Effector CD4-positive, alpha-beta T cell (primary cell): ENCODE measurements around the gene NCBP3.

Source experiments
- DNase-seq: peaks from one replicate; pipeline ENCODE4 v3.0.0-alpha.2; 2020
- total RNA-seq: gene quantifications from one replicate; lab custom pipeline; 2026; lab: John Stamatoyannopoulos, UW

Gene NCBP3, protein sequence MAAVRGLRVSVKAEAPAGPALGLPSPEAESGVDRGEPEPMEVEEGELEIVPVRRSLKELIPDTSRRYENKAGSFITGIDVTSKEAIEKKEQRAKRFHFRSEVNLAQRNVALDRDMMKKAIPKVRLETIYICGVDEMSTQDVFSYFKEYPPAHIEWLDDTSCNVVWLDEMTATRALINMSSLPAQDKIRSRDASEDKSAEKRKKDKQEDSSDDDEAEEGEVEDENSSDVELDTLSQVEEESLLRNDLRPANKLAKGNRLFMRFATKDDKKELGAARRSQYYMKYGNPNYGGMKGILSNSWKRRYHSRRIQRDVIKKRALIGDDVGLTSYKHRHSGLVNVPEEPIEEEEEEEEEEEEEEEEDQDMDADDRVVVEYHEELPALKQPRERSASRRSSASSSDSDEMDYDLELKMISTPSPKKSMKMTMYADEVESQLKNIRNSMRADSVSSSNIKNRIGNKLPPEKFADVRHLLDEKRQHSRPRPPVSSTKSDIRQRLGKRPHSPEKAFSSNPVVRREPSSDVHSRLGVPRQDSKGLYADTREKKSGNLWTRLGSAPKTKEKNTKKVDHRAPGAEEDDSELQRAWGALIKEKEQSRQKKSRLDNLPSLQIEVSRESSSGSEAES
- total RNA-seq: 82.0 reads per million, percentile 79 among the genes with 10 or more reads in this experiment

DNA sequence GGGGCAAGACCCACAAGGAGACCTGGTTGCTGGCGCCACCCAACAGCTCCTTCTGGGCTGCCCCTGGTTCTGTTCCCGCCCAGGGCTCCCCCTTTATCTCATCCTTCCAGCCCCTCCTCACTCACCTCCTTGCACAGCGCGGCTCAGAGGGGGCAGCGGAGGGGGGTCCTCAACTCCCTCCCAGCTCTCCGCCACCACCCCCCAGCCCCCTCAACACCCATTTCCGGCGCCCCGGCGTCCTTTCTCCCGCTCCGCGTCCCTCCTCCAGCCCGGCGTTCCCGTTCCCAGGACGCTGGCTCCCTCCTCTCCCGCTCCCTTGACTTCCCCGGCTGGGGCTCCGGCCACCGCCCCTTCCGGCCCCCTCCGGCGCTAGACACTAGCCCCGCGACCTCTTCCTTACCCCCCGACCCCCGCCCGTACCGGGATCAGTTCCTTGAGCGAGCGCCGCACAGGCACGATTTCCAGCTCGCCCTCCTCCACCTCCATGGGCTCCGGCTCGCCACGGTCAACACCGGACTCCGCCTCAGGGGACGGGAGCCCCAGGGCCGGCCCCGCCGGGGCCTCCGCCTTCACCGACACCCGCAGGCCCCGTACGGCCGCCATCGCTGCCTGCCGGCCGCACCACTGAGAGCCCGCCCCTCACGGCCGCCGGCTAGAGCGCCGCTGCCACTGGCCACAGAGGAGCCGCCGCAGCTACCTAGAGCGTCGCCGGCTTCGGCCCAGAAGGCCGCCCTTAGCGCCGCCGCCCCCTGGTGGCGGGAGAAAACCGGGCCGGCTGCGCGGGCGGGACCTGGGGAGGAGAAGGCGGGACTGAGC, at the start of gene NCBP3:
Gene NCBP3, minus strand, starts transcription at position 626 of the 816 bp plus-strand sequence. Its CDS starts 23 bp downstream, at position 603.
- peak; percentile 86 for DNase-seq

DNA sequence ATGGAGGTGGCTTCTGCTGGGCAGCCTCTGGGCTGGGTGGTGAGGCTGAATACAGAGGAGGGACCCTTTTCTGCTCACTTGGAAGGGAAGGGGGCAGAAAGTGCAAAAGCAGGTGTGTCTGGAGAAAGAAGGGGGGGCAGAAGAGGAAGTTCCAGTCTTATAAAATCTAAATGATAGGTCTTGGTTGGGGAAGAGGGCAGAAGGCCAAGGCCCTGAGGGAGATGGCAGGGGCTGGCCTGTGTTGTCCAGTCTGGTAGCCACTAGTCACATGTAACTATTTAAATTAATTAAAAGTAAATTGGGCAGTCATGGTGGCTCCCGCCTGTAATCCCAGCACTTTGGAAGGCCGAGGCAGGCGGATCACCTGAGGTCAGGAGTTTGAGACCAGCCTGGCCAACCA, 49.3 kb upstream of the NCBP3 start:
- no peak for DNase-seq

DNA sequence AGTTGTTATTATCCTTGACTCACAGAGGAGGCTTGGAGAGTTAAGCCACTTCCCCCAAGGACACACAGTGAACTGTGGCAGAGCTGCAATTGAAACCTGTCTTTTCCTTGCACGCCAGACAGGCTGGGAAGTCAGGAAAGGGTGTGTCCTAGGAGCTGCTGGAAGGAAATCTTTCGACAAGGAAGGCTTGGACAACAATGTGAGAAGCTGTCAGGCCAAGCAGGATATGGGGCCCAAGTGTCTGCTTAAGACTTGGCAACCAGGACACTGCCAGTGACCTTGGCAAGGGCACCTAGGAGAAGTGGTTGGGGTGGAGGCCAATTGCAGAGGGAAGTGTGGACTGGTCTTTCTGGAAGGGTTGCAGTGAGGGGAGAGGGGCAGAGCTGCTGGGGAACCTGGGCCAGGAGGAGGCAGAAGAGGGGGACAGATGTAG, 48.9 kb upstream of the NCBP3 start:
- no peak for DNase-seq

DNA sequence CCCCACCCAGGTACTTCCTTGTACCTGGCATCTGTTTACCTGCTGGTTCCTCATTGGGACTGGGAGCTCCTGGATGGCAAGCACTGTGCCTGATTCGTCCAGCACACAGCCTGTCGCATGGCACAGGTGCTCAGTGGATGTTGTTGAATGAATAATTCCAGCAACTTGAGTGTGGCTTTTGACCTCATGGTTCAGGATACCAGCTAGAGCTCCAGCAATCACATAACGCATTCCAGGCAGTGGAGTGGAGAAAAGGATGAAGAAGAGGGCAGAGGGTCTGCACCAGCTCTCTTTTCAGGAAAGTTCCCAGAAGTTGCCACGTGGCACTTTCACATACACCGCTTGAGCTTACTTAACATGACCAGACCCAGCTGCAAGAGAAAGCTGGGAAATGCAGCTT, 48.1 kb upstream of the NCBP3 start:
- no peak for DNase-seq

DNA sequence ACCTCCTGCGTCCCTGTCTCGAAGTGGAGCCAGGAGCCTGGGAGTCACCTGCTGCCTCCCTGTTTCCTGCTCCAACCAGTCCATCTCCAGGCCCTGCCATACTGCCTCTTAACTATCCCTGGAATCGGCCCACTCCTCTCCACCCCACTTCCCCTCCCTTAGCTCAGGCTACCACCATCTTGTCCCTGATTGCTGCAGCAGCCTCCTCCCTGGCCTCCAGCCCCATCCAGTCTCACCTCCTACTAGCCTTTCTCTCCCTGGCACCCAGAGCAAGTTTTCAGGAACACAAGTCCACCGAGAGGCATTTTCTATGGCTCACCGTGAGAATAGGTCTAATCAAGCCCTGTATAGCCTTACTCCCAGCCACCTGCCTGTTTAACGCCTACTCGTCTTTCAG, 47.7 kb upstream of the NCBP3 start:
- no peak for DNase-seq

DNA sequence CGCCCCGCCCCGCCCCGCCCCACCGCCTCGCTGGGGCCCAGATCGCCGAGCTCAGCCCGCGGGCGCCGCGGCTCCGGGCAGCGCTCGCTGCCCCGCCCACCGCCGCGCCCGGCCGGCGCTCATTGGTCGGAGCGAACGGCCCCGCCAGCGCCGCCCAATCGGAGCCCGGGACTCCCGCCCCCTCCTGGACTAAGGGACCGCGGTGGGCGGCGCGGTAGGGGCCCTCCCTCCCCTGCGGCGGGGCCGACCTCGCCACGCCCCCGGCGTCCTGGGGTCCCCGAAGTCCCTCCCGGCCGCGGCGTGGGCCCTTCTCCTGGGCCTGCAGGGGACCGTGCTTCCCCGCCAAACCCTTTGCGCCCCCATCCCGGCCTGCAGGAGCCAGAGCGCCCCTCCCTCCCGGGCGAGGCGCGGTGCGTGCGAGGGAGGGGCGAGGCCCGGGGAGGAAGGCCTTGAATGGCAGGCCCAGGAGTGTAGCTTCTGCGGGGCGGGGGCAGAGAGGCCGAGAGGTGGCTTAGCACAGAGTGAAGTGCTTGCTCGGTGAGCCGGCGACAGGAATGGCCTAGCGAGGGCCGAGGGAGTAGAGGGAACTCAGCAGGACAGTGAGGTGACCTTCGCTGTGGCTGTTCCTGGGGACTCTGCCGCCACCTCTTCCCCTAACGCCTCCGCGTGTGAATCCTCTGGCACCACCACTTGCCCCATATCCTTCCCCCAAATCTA, 47.1 kb upstream of the NCBP3 start, which contains the start of gene CAMKK1:
Gene CAMKK1, minus strand, starts transcription at position 51 of the 717 bp plus-strand sequence. CDS start 7,366 bp downstream, outside the sequence.
- peak; percentile 83 for DNase-seq

DNA sequence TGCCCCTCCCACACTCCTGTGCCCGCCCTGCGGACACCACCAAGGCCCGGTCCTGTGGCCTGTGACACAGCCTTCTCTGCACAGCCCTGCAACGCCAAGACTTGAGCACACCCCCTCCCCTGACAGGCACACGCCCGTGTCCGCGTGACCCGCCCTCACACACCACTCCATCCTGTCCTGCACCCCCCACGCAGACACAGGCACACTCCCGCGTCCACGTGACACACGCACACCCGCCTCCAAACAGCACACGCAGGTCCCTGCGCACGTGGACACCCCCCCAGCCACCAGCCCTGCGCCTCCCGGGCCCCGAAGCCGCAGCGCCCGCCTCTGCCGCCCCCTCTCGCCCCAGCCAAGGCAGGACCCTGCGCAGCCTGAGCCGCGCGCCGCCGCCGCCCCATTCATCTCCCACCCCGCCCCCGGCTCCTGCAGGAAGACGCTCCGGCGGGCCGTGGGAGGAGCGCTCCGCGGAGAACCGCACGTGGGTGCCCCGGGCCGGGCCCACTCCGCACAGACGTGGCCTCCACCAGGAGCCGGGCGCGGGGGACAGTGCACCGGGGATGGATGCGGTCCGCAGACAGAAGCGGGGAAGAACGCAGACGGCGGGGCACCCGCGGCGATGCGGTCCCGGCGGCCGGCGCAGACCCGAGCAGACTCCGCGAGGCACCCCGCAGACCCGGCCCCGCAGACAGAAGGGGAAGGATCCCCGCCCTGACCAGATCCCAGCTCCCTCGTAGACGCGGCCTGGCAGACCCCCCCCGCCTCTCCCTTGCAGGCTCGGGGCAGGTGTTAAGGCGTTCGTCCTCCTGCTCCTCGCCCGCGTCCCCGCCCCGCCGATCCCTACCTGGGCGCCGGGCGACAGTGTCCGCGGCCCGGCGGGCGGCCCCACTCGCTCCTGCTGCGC, 46.3 kb upstream of the NCBP3 start:
- DNase-seq: peak; percentile 77

DNA sequence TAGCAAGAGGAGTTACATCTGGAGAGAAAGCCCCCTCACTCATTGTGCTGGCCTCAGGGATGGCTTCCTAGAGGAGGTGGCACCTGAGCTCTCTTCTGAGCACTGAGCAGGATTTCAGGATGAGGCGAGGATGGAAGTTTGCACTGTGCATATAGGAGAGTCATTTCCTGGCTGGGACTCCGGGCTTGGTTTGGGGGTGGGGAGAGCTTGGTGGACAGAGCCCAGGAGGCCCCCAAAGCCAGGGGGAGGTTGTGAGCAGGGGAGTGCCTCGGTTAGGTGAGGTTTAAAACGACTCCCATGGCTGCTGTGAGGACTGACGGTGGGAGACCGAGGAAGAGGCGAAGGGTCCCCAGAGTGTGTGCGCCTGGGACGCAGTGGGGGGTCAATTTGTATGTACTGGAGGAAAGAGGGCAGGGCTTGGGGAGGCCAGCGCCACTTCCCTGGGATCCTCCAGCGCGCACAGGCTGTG, 45.6 kb upstream of the NCBP3 start:
- DNase-seq: no peak

DNA sequence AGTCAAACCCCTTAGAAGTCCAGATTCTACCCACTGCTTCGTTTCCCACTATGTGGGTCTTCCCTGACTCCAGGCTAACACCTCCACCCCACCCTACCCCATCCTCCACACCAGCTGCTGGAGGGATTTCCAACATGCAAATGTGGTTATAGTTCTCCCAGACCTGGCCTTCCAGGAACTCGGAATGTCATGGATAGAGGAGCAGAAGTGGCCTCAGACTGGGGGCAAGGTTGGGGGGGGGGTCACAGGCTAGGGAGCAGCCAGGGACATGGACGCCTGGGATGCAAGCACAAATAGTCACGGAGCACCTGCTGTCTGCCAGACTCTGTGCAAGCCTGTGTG, 44.8 kb upstream of the NCBP3 start:
- DNase-seq: no peak

DNA sequence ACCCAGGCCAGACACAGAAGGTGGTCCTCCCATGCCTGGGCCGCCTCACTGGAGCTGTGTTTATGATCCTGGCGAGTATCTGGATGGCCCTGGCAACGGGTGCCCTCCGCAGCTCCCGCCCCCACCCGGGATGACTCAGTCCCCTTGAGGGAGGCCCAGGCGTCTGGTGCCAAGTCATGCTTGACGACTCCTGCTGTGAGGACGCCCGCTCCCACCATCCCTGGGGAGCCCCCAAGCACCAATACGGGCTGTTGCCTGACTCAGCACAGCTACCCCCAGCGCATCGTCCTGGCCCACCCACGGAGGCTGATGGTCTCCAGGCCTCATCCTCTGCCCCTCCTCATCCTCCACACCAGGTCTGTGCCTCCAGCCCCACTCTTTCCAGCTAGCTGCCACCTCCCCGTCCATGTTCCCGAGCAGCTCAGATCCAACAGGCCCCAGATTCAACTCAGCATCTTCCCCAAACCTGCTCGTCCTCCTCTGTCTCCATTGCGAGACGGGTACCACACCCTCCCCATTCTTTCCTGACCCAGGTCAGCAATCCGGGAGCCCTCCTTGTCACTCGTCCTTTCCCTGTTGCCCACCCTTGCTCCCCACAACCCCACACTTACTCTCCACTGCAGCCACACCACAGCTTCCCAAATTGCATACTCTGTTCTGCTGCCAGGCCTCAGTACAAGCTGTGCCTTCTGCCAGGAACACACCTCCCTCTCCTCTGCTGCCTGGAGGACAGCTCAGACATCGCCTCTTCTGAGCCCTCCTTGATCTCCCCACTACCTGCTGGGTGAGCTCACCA, 44.2 kb upstream of the NCBP3 start:
- DNase-seq: no peak

DNA sequence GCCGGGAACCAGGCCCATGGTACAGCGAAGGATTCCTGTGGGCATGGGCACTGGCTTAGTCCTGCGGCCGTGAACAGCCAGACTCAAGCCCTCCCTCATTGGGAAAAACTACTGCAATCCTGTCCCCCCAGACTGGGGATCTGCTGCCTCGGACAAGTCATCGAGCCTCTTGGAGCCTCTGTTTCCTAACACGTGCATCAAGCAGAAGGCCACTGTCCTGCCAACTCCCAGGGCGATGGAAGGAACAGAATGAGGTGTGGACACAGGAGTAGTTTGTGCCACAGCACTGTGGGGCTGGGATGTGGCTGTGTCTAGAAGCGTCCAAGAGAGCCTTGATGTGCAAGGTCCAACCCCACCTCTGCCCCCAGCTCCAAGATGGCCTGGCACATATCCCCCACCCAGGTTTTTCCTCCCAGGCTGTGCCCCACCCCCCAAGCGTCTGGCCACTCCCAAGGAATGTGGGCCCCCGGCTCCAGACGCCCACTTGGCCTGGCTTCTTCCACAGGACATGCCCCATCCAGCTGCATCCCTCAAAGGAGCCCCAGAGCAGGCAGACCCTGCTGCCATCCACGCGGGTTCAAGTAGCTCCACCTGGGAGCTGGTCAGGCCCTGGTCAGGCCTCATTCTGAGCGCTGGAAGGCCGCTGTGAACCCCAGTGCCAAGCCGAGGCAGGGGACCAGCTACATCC, 43.4 kb upstream of the NCBP3 start:
- no peak for DNase-seq

DNA sequence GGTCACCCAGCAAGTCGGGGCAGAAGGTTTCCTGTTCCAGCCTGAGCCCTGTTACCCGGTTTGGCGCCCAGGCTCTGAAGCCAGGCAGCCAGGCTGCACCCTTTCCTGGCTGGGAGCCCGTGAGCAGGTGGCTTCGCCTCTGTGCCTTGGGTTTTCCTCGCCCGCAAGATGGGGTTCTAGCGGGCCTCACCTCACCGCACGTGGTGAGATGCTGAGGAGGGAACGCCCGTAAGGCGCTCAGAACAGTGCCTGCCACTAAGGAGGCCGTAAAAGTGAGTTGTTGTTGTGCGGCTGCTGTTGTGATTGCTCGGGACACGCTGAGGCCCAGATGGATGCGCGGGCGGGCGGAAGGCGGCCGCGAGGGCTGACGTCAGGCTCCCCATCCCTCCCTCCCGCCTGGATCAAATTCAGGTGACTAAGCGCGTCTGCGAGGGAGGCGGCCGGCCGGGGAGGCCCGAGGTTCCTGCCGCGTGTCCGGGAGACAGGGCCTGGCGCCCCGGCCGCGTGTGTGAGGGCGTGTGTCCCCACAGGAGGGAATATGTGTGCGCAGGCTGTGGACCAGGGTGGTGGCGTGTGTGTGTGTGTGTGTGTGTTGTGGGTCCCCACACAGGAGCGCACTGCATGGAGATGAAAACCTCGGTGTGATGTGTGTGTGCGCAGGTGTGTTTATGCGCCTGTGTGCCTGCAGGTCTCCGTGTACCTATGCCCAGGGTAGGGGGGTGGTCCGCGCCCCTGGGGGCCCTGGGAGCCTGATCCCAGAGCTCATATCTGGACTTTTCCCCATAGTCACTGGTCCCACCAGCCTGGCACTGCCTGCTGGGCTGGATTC, 42.5 kb upstream of the NCBP3 start:
- DNase-seq: no peak

DNA sequence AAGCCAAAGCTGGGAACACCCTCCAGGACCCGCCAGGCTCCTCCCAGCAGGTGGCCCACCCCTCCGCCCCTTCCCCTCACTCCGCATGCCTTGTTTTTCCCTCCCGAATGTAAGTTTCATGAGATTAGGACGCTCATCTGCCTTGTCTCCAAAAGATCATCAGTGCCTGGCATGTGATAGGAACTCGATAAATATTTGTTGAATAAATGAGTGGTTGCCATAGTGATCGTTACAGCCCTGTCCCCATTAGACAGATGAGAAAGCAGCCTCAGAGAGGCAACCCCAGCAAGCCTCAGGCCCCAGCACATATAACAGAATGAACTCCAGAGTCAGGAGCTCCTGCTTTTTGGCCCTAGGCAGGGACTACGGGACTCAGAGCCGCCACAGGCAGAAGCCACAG, 41.8 kb upstream of the NCBP3 start:
- DNase-seq: no peak

DNA sequence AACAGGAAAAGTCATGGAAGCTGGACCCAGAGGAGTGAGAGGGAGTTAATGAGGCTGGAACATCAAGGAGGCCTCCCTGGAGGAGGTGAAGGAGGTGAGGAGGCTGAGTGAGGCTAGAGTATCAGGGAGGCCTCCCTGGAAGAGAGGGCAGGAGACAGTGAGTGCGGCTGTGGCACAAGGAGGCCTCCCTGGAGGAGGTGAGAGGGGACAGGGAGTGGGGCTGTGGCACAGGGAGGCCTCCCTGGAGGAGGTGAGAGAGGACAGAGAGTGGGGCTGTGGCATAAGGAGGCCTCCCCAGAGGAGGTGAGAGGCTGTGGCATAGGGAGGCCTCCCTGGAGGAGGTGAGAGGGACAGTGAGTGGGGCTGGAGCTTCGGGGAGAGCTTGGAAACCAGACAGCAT, 41.3 kb upstream of the NCBP3 start:
- DNase-seq: no peak

DNA sequence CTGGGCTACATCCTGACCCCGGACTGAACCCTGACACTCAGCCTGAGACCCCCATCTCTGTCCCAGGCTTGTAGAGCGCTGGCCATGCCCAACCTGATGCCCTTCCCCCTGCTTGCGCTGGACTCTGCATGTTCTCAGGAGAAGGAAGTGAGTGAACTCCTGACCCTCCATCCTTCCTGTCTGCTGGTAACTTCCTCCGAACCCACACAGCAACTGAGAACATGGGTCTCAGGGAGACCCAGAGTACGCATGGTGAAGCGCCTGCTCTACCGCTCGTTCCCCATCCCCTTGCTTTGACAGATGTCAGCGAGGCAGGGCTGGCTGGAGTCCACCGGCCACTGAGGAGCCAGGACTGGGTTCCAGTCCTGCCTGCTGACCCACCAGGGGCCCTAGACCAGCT, 40.7 kb upstream of the NCBP3 start:
- no peak for DNase-seq

DNA sequence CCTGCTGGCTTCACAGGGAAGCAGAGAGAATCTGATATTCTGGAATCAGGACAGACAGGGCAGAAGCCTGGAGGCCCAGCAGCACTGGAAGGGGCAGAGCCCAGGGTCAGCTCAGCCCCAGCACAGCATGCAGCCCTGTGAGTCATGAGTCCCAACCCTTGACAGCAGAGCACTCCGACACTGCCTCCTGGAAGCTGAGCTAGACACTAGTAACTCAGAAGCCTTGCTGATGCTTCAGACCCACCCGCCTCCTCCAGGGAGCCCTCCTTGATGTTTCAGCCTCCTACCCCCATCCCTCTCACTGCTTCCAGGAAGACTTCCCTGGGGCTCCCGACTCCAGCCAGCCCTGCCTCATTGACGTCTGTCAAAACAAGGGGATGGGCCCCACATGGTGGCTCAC, 39.9 kb upstream of the NCBP3 start:
- no peak for DNase-seq

DNA sequence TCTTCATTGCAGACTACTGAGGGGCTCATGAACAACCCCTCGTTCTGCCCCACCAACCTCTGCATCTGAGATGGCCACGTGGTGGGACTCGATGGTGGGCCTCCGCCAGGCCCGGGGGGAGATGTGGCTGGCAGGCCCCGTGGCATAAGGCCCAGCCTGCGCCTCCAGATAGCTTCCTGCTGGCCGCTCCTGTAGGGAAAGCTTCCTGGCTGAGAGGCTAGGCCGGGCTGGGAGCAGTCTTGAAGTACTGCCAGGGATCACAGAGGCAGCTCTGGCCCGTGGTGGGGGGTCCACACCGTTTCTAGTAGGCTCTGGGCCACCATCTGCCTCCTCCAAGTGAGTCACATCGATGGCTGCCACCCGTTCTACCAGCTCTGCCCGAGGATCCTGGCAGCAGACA, 39.2 kb upstream of the NCBP3 start:
- no peak for DNase-seq

DNA sequence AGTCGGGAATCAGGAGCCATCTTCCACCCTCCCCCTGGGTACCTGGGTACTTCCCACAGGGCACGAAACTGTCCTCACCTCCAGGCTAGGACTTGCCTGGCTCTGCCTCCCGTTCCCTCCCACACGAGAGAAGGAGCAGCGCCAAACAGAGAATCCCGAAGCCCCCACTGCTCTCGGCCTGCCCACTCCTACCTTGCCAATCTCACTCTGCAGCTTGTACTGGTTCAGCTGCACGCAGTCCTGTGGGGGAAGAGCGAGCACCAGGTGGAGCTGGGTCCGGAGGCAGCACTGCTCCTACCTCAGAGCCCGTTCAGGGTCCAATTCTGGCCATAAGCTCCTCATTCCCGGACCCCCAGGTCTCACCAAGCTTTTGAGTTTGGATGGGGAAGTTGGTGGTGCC, 38.1 kb upstream of the NCBP3 start:
- no peak for DNase-seq

DNA sequence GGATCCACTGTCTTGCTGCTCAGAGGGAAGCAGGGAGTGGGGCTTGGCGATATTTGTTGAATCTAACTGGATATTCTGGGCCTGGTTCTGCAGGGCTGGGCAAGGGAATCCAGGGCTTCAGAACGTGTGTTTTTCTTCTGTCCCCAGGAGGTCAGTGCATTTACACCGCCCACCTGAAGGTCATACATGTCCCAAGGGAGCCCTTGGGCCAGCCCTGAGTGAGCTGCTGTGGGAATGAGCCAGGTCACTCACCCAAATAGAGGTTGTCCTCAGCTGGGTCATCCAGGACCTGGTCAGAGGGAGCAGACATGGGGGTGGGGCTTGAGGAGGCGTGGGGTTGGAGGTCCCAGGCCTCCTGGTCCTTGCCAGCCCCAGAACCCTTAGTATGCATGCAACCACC, 36.2 kb upstream of the NCBP3 start:
- DNase-seq: no peak
